SK-N-SH (cell line): ENCODE measurements around the gene UBE2E2. TPM values are rescaled to one million over a fixed set of nuclear protein-coding genes. Genes with fewer than 3 reads are reported as not detected.

ENCODE experiments used
- CTCF ChIA-PET: fragments of 300-600, 350-600 bp; formaldehyde crosslinking; extraction: SDS; loops from one replicate; lab custom pipeline; 2021; lab: Yijun Ruan, JAX
- POLR2A ChIA-PET: fragments of 350-600 bp; sonication (Branson Sonifier 250); formaldehyde crosslinking; extraction: SDS; loops from one replicate; lab custom pipeline; 2020; ENCODE audit warnings: antibody characterized with exemption, inconsistent platforms; lab: Yijun Ruan, JAX
- DNase-seq: peaks from one replicate; pipeline ENCODE4 v3.0.0; 2012
- H2AFZ ChIP-seq: fragments of 200-600 bp; sonication (generic); 2 replicates; pipeline ENCODE4 v1.8.1; 2016; ENCODE audit warnings: antibody characterized with exemption, mild to moderate bottlenecking, low read depth
- H3F3A ChIP-seq: fragments of 200-600 bp; sonication (generic); replicated peaks from 2 replicates; pipeline ENCODE3; 2016; ENCODE audit warnings: antibody characterized with exemption, mild to moderate bottlenecking; ENCODE audit not compliant: insufficient read depth
- H3K27ac ChIP-seq, 2 experiments: fragments of 200-500 bp in 1 of 2; fragments of 200-600 bp in 1 of 2; sonication (Bioruptor generic) in 1 of 2; sonication (generic), shearing (Covaris generic) in 1 of 2; 2 replicates each; pipeline versions ENCODE4 v1.5.1 to v1.6.1; 2014 to 2016; ENCODE audit warnings: low read depth in 2 of 2, inconsistent platforms in 1 of 2, low read length in 1 of 2, mild to moderate bottlenecking in 1 of 2, mixed read lengths in 1 of 2
- H3K27me3 ChIP-seq: fragments of 200-600 bp; sonication (generic), shearing (Covaris generic); 2 replicates; pipeline ENCODE4 v1.6.1; 2016; ENCODE audit warnings: mixed run types; ENCODE audit not compliant: insufficient read depth
- H3K36me3 ChIP-seq, 2 experiments: fragments of 200-500 bp in 1 of 2; fragments of 200-600 bp in 1 of 2; sonication (Bioruptor generic) in 1 of 2; sonication (generic) in 1 of 2; replicated peaks in 1 of 2; 2 replicates each; pipeline versions ENCODE3 to v1.5.1; 2014 to 2016; ENCODE audit warnings: low read length in 1 of 2, mild to moderate bottlenecking in 1 of 2; ENCODE audit not compliant: insufficient read depth in 2 of 2, control insufficient read depth in 1 of 2
- H3K4me1 ChIP-seq, 2 experiments: fragments of 200-500 bp in 1 of 2; fragments of 200-600 bp in 1 of 2; sonication (Bioruptor generic) in 1 of 2; sonication (generic), shearing (Covaris generic) in 1 of 2; 2 replicates each; pipeline versions ENCODE4 v1.5.1 to v1.6.1; 2014 to 2016; ENCODE audit warnings: low read depth in 1 of 2, low read length in 1 of 2, mixed run types in 1 of 2; ENCODE audit not compliant: insufficient read depth in 2 of 2, control insufficient read depth in 1 of 2
- H3K4me2 ChIP-seq: fragments of 200-600 bp; sonication (generic), shearing (Covaris generic); 2 replicates; pipeline ENCODE4 v1.6.1; 2017; ENCODE audit warnings: mixed run types
- H3K4me3 ChIP-seq, 2 experiments: fragments of 200-500 bp in 1 of 2; fragments of 200-600 bp in 1 of 2; sonication (Bioruptor generic) in 1 of 2; sonication (generic), shearing (Covaris generic) in 1 of 2; 2 replicates each; pipeline versions ENCODE4 v1.5.1 to v1.8.1; 2014 to 2016; ENCODE audit warnings: low read depth in 2 of 2, inconsistent platforms in 1 of 2, low read length in 1 of 2, mild to moderate bottlenecking in 1 of 2, mixed read lengths in 1 of 2, moderate library complexity in 1 of 2
- H3K79me2 ChIP-seq: fragments of 200-600 bp; sonication (generic); 2 replicates; pipeline ENCODE4 v1.8.1; 2017; ENCODE audit warnings: mild to moderate bottlenecking; ENCODE audit not compliant: insufficient read depth
- H3K9ac ChIP-seq: fragments of 200-600 bp; sonication (generic); 2 replicates; pipeline ENCODE4 v1.6.1; 2017; ENCODE audit warnings: mixed run types
- H3K9me2 ChIP-seq: fragments of 200-600 bp; sonication (generic); 2 replicates; pipeline ENCODE4 v1.6.1; 2017; ENCODE audit warnings: mixed run types
- H3K9me3 ChIP-seq: fragments of 200-600 bp; sonication (generic); 2 replicates; pipeline ENCODE4 v1.6.1; 2017; ENCODE audit warnings: mixed run types, mild to moderate bottlenecking, moderate library complexity
- H4K20me1 ChIP-seq: fragments of 200-600 bp; sonication (generic); 2 replicates; pipeline ENCODE4 v1.6.1; 2017; ENCODE audit warnings: mild to moderate bottlenecking, mixed run types; ENCODE audit not compliant: insufficient read depth
- EZH2phosphoT487 ChIP-seq: fragments of 200-600 bp; sonication (generic); IDR thresholded peaks from 2 replicates; pipeline ENCODE4 v1.6.1; 2017; ENCODE audit warnings: low read depth, mixed run types, mild to moderate bottlenecking, antibody characterized with exemption, moderate library complexity, borderline replicate concordance
- FOSL2 ChIP-seq: IDR thresholded peaks from 2 replicates; pipeline ENCODE4 v1.4.0; 2012; ENCODE audit warnings: low read depth, mild to moderate bottlenecking, moderate library complexity, borderline replicate concordance
- FOXJ3 ChIP-seq: sonication (generic); formaldehyde crosslinking; IDR thresholded peaks from 2 replicates; pipeline ENCODE4 v1.5.1; 2020; ENCODE audit warnings: mild to moderate bottlenecking, missing genetic modification reagents
- FOXM1 ChIP-seq: IDR thresholded peaks from 2 replicates; pipeline ENCODE4 v1.4.0; 2012; ENCODE audit warnings: low read depth, mild to moderate bottlenecking
- GABPA ChIP-seq: IDR thresholded peaks from 2 replicates; pipeline ENCODE4 v1.4.0; 2012; ENCODE audit warnings: low read depth, mild to moderate bottlenecking
- JUND ChIP-seq: IDR thresholded peaks from 2 replicates; pipeline ENCODE4 v1.4.0; 2012
- NRF1 ChIP-seq: IDR thresholded peaks from 2 replicates; pipeline ENCODE4 v1.6.1; 2012; ENCODE audit warnings: low read depth, mild to moderate bottlenecking, low read length
- RCOR1 ChIP-seq: fragments of 150-350 bp; IDR thresholded peaks from 2 replicates; pipeline ENCODE4 v1.6.1; 2017; ENCODE audit warnings: antibody characterized with exemption, low read length
- REST ChIP-seq: IDR thresholded peaks from 2 replicates; pipeline ENCODE4 v1.6.1; 2012; ENCODE audit warnings: mild to moderate bottlenecking, low read depth, low read length, moderate library complexity
- RFX5 ChIP-seq: IDR thresholded peaks from 2 replicates; pipeline ENCODE4 v1.6.1; 2012; ENCODE audit warnings: mild to moderate bottlenecking, improper control_type of control experiment, low read length
- RXRA ChIP-seq: IDR thresholded peaks from 2 replicates; pipeline ENCODE4 v1.4.0; 2012; ENCODE audit warnings: low read depth, mild to moderate bottlenecking, borderline replicate concordance
- SIN3A ChIP-seq: IDR thresholded peaks from 2 replicates; pipeline ENCODE4 v1.6.1; 2012; ENCODE audit warnings: low read depth, mild to moderate bottlenecking, low read length, moderate library complexity, borderline replicate concordance
- SMC3 ChIP-seq: IDR thresholded peaks from 2 replicates; pipeline ENCODE4 v1.6.1; 2012; ENCODE audit warnings: low read depth, low read length, improper control_type of control experiment
- TAF1 ChIP-seq: IDR thresholded peaks from 2 replicates; pipeline ENCODE4 v1.6.1; 2012; ENCODE audit warnings: low read depth, mild to moderate bottlenecking, low read length, moderate library complexity, borderline replicate concordance
- TCF12 ChIP-seq: IDR thresholded peaks from 2 replicates; pipeline ENCODE4 v1.4.0; 2012
- TEAD4 ChIP-seq: IDR thresholded peaks from 2 replicates; pipeline ENCODE4 v1.4.0; 2012; ENCODE audit warnings: mild to moderate bottlenecking, borderline replicate concordance; ENCODE audit not compliant: insufficient read depth
- ZBTB33 ChIP-seq: IDR thresholded peaks from 2 replicates; pipeline ENCODE4 v1.4.0; 2012; ENCODE audit warnings: low read depth, borderline replicate concordance
- polyA plus RNA-seq, 3 experiments: library from polyadenylated mRNA; depleted of rRNA; stranded (reverse); fragments of >200 nt; gene quantifications; 2 replicates each; pipeline ENCODE4 v1.2.3, GENCODE V29; 2012
- TF ChIP-seq, protein P1 (sequence below): fragments of 150-350 bp; IDR thresholded peaks from 2 replicates; pipeline ENCODE4 v1.6.1; 2016; ENCODE audit warnings: mild to moderate bottlenecking, low read depth, low read length
- TF ChIP-seq, protein P2 (sequence below): IDR thresholded peaks from 2 replicates; pipeline ENCODE4 v1.4.0; 2012; ENCODE audit warnings: low read depth

Gene UBE2E2
- polyA plus RNA-seq, 1 of the 3 experiments (the other 2 are of a cell fraction), result 46.4 TPM

- TF ChIP-seq REST (no peak), FOXM1 (no peak), RCOR1 (no peak), TEAD4 (no peak)
- TF ChIP-seq, protein P1, sequence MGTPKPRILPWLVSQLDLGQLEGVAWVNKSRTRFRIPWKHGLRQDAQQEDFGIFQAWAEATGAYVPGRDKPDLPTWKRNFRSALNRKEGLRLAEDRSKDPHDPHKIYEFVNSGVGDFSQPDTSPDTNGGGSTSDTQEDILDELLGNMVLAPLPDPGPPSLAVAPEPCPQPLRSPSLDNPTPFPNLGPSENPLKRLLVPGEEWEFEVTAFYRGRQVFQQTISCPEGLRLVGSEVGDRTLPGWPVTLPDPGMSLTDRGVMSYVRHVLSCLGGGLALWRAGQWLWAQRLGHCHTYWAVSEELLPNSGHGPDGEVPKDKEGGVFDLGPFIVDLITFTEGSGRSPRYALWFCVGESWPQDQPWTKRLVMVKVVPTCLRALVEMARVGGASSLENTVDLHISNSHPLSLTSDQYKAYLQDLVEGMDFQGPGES, result no peak
These were observed 288.9 kb downstream of the UBE2E2 start (continued) for GRCh38 chr3:23492057-23492456.

- H3K27ac ChIP-seq, result no peak overlapping the region
- peaks cover 4 to 9% of the 10 kb centered on the region in 2 experiments; a peak in 3 of 4 replicates for H3K4me1 ChIP-seq
- 0 out of 2 replicates have a peak, but pooled peaks cover 6% of the 10 kb centered on the region for H4K20me1 ChIP-seq
- H3K4me3 ChIP-seq, result no peak overlapping the region
- DNase-seq, result no peak
- ChIA-PET CTCF (interaction anchor here (1.2 kb wide), 1 partner anchor 15 kb away, joined by 3 read pairs; no protein-coding TSS in a partner anchor), POLR2A (no interaction called here)
- no peak overlapping the region for H3K4me2 ChIP-seq
- H3F3A ChIP-seq, result peaks cover 6% of the 10 kb centered on the region
- no peak overlapping the region for H2AFZ ChIP-seq
- H3K36me3 ChIP-seq, result no peaks in the 10 kb centered on the region
- TF ChIP-seq TCF12, result no peak
- no peak for TF ChIP-seq FOXM1
- no peak for TF ChIP-seq TEAD4
- TF ChIP-seq SMC3, result no peak
- TF ChIP-seq RFX5, result no peak
- no peak for TF ChIP-seq GABPA
- TF ChIP-seq ZBTB33, result no peak
- TF ChIP-seq SIN3A, result no peak
- TF ChIP-seq TAF1, result no peak
- TF ChIP-seq FOXJ3 (CRISPR knock-in tag), result no peak
- no peak for TF ChIP-seq EZH2phosphoT487
- TF ChIP-seq, protein P2, sequence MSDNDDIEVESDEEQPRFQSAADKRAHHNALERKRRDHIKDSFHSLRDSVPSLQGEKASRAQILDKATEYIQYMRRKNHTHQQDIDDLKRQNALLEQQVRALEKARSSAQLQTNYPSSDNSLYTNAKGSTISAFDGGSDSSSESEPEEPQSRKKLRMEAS, result no peak
- TF ChIP-seq FOSL2, result no peak
- no peak for TF ChIP-seq JUND
- TF ChIP-seq NRF1, result no peak
- TF ChIP-seq RXRA, result no peak
- TF ChIP-seq, all 33 proteins: peak for 0
- Histone ChIP-seq H3K27me3 (no peaks in the 10 kb centered on the region), H3K9me2 (no peaks in the 10 kb centered on the region), H3K79me2 (0 out of 2 replicates have a peak, but pooled peaks cover 3% of the 10 kb centered on the region), H3K9me3 (no peaks in the 10 kb centered on the region), H3K9ac (no peak overlapping the region)
These were observed 290.8 kb downstream of the UBE2E2 start for GRCh38 chr3:23493889-23494288.
